ENCODE data around the gene PIP5KL1. TPM values are rescaled to one million over a fixed set of nuclear protein-coding genes. Genes with fewer than 3 reads are reported as not detected.

Gene PIP5KL1
- total and polyA plus RNA-seq, 2 donors from 2014 or later = 3.0 to 4.3 TPM

- H3K9me3 ChIP-seq (ENCODE audit: control insufficient read depth in 2 of 3, insufficient read depth in 1 of 3, low read length in 3 of 3) = no peaks in the 10 kb centered on the region
- TF ChIP-seq, protein P1, sequence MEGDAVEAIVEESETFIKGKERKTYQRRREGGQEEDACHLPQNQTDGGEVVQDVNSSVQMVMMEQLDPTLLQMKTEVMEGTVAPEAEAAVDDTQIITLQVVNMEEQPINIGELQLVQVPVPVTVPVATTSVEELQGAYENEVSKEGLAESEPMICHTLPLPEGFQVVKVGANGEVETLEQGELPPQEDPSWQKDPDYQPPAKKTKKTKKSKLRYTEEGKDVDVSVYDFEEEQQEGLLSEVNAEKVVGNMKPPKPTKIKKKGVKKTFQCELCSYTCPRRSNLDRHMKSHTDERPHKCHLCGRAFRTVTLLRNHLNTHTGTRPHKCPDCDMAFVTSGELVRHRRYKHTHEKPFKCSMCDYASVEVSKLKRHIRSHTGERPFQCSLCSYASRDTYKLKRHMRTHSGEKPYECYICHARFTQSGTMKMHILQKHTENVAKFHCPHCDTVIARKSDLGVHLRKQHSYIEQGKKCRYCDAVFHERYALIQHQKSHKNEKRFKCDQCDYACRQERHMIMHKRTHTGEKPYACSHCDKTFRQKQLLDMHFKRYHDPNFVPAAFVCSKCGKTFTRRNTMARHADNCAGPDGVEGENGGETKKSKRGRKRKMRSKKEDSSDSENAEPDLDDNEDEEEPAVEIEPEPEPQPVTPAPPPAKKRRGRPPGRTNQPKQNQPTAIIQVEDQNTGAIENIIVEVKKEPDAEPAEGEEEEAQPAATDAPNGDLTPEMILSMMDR (IDR thresholded peaks at IDR 0.05; ENCODE audit: borderline replicate concordance, extremely low read depth, insufficient read depth) = no peak
- H3K4me3 ChIP-seq (ENCODE audit: low read length in 3 of 3) = no peak overlapping the region
- no peak overlapping the region for H3K27ac ChIP-seq (ENCODE audit: low read depth in 2 of 2, low read length in 2 of 2)
- H3K27me3 ChIP-seq (ENCODE audit: control insufficient read depth, insufficient read depth, low read length) = no peaks in the 10 kb centered on the region
- H3K36me3 ChIP-seq (ENCODE audit: control insufficient read depth in 2 of 3, insufficient read depth in 3 of 3, low read length in 3 of 3) = peaks cover 0 to 3% (median 0%) of the 10 kb centered on the region in 3 donors
- H3K9ac ChIP-seq (ENCODE audit: low read length in 3 of 3) = peak overlapping the region in 1 of 3 donors; percentile 19
- DNase-seq = no peak
- intact Hi-C loops (cut with DNase I) = no loop called here
- H3K4me1 ChIP-seq (ENCODE audit: control insufficient read depth in 2 of 3, insufficient read depth in 2 of 3, low read depth in 1 of 3, low read length in 3 of 3) = peaks cover 0 to 20% (median 8%) of the 10 kb centered on the region in 3 donors
- FAIRE-seq = no peak
These were observed 56.0 kb downstream of the PIP5KL1 start for GRCh38 chr9:127874301-127875221.

GRCh38 chr9:127873886-127874285 lies 56.7 kb downstream of the PIP5KL1 start:
- Histone ChIP-seq H3K27me3 (ENCODE audit: control insufficient read depth, insufficient read depth, low read length) (no peaks in the 10 kb centered on the region), H3K9ac (ENCODE audit: low read length in 3 of 3) (peak overlapping the region in 1 of 3 donors; percentile 19), H3K27ac (ENCODE audit: low read depth in 2 of 2, low read length in 2 of 2) (no peak overlapping the region), H3K9me3 (ENCODE audit: control insufficient read depth in 2 of 3, insufficient read depth in 1 of 3, low read length in 3 of 3) (no peaks in the 10 kb centered on the region), H3K4me1 (ENCODE audit: control insufficient read depth in 2 of 3, insufficient read depth in 2 of 3, low read depth in 1 of 3, low read length in 3 of 3) (peaks cover 0 to 25% (median 8%) of the 10 kb centered on the region in 3 donors), H3K4me3 (ENCODE audit: low read length in 3 of 3) (no peak overlapping the region), H3K36me3 (ENCODE audit: control insufficient read depth in 2 of 3, insufficient read depth in 3 of 3, low read length in 3 of 3) (peaks cover 0 to 3% (median 0%) of the 10 kb centered on the region in 3 donors)
- FAIRE-seq = no peak
- intact Hi-C loops (cut with DNase I) = no loop called here
- DNase-seq = no peak
- TF ChIP-seq, protein P1 (IDR thresholded peaks at IDR 0.05; ENCODE audit: borderline replicate concordance, extremely low read depth, insufficient read depth) = no peak

DNA sequence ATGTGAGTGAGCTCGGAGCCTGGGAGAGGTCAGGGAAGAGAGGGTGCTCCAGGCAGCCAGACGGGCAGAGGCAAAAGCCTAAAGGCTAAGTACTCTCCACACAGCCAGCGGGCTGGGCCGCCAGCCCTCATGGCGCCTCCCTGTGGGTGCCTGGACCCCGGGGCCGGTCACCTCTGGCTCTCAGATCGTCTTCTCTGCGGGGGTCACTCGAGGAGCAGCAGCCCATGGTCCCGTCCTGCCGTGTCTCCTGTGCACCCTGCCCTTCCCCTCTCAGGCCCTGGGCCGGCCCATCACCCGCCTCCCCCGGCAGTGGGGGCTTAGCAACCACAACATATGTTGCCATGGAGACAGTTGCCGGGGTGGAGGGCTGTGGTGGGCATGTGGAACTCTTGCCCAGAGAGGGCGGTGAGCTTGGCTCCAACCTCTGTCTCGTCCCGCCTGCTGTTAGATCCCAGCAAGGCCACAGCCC lies 57.3 kb downstream of the PIP5KL1 start:
- intact Hi-C loops (cut with DNase I) = no loop called here
- H3K27ac ChIP-seq (ENCODE audit: low read depth in 2 of 2, low read length in 2 of 2) = no peak overlapping the region
- no peaks in the 10 kb centered on the region for H3K27me3 ChIP-seq (ENCODE audit: control insufficient read depth, insufficient read depth, low read length)
- no peak overlapping the region for H3K9ac ChIP-seq (ENCODE audit: low read length in 3 of 3)
- TF ChIP-seq, protein P1 (IDR thresholded peaks at IDR 0.05; ENCODE audit: borderline replicate concordance, extremely low read depth, insufficient read depth) = no peak
- DNase-seq (peak in 3 of 5 donors; percentile 45 to 71 (median 49)), FAIRE-seq (no peak)
- H3K4me1 ChIP-seq (ENCODE audit: control insufficient read depth in 2 of 3, insufficient read depth in 2 of 3, low read depth in 1 of 3, low read length in 3 of 3) = peaks cover 0 to 23% (median 5%) of the 10 kb centered on the region in 3 donors
- H3K9me3 ChIP-seq (ENCODE audit: control insufficient read depth in 2 of 3, insufficient read depth in 1 of 3, low read length in 3 of 3) = no peaks in the 10 kb centered on the region
- H3K36me3 ChIP-seq (ENCODE audit: control insufficient read depth in 2 of 3, insufficient read depth in 3 of 3, low read length in 3 of 3) = peaks cover 0 to 3% (median 0%) of the 10 kb centered on the region in 3 donors
- H3K4me3 ChIP-seq (ENCODE audit: low read length in 3 of 3) = no peak overlapping the region

Measured in kidney (tissue), 14 donors.